Chondrocyte (in vitro differentiated cells): Measurements from ENCODE around the gene DIP2C. TPM values are rescaled to one million over a fixed set of nuclear protein-coding genes. Genes with fewer than 3 reads are reported as not detected.
"Not testable (repeated sequence)": the region's sequence is repeated elsewhere in the genome, so short reads cannot be mapped to it uniquely, and the experiment has no call there.

ENCODE experiments used
- DNase-seq: peaks from one replicate; pipeline ENCODE4 v3.0.0; 2021; ENCODE audit warnings: mixed read lengths, low spot score
- H3K27ac Mint-ChIP-seq: one replicate; pipeline ENCODE4 v1.8.0; 2021; ENCODE audit warnings: mild to moderate bottlenecking, moderate library complexity, mixed read lengths; ENCODE audit not compliant: unreplicated experiment
- H3K27me3 Mint-ChIP-seq: 2 replicates; pipeline ENCODE4 v1.8.0; 2021; ENCODE audit warnings: low read depth, mixed read lengths
- H3K36me3 Mint-ChIP-seq: 2 replicates; pipeline ENCODE4 v1.8.0; 2021; ENCODE audit warnings: low read depth, mixed read lengths
- H3K4me1 Mint-ChIP-seq: 2 replicates; pipeline ENCODE4 v1.8.0; 2021; ENCODE audit warnings: low read depth, mild to moderate bottlenecking, mixed read lengths
- H3K4me3 Mint-ChIP-seq: one replicate; pipeline ENCODE4 v1.8.0; 2021; ENCODE audit warnings: mild to moderate bottlenecking, moderate library complexity, mixed read lengths; ENCODE audit not compliant: unreplicated experiment
- H3K9me3 Mint-ChIP-seq: 2 replicates; pipeline ENCODE4 v1.8.0; 2021; ENCODE audit warnings: low read depth, mixed read lengths
- CTCF ChIP-seq: fragments of 200-600 bp; sonication (generic); IDR thresholded peaks from 2 replicates; pipeline ENCODE4 v1.5.0; 2021; ENCODE audit warnings: antibody characterized with exemption, mild to moderate bottlenecking, moderate library complexity
- total RNA-seq: library from RNA; stranded (reverse); gene quantifications from 3 replicates; pipeline ENCODE4 v1.2.1, GENCODE V29; 2021

Gene DIP2C
- total RNA-seq, 1 donor from 2014 or later = 47.9 TPM

- DNase-seq = peak; percentile 65
- no peak for TF ChIP-seq CTCF
- no peaks in the 10 kb centered on the region for H3K27me3 Mint-ChIP-seq
- H3K36me3 Mint-ChIP-seq = peaks cover 15% of the 10 kb centered on the region
- H3K27ac Mint-ChIP-seq = peak overlapping the region; percentile 94
- H3K4me1 Mint-ChIP-seq = peaks cover 87% of the 10 kb centered on the region
- no peak overlapping the region for H3K4me3 Mint-ChIP-seq
- peaks cover 8% of the 10 kb centered on the region for H3K9me3 Mint-ChIP-seq
These were observed 318.0 kb downstream of the DIP2C start for GRCh38 chr10:371515-371914.

- Mint-ChIP-seq H3K27me3 (no peaks in the 10 kb centered on the region), H3K4me1 (peaks cover 86% of the 10 kb centered on the region), H3K9me3 (peaks cover 4% of the 10 kb centered on the region), H3K36me3 (peaks cover 19% of the 10 kb centered on the region), H3K4me3 (peak overlapping the region; percentile 51), H3K27ac (peak overlapping the region; percentile 88)
- no peak for DNase-seq
- TF ChIP-seq CTCF = no peak
These were observed 319.0 kb downstream of the DIP2C start for GRCh38 chr10:370449-370825.

GRCh38 chr10:369684-370448 is 319.6 kb downstream of the DIP2C start:
- no peaks in the 10 kb centered on the region for H3K27me3 Mint-ChIP-seq
- peak overlapping the region; percentile 51 for H3K4me3 Mint-ChIP-seq
- TF ChIP-seq CTCF = no peak
- peaks cover 81% of the 10 kb centered on the region for H3K4me1 Mint-ChIP-seq
- no peak for DNase-seq
- H3K27ac Mint-ChIP-seq = peak overlapping the region; percentile 88
- no peaks in the 10 kb centered on the region for H3K9me3 Mint-ChIP-seq
- peaks cover 18% of the 10 kb centered on the region for H3K36me3 Mint-ChIP-seq

- Mint-ChIP-seq H3K27ac (peak overlapping the region; percentile 88), H3K27me3 (no peaks in the 10 kb centered on the region), H3K4me1 (peaks cover 75% of the 10 kb centered on the region), H3K4me3 (peak overlapping the region; percentile 51), H3K9me3 (no peaks in the 10 kb centered on the region), H3K36me3 (peaks cover 16% of the 10 kb centered on the region)
- TF ChIP-seq CTCF = no peak
- no peak for DNase-seq
These were observed 320.2 kb downstream of the DIP2C start for GRCh38 chr10:369221-369683.

- peak overlapping the region; percentile 88 for H3K27ac Mint-ChIP-seq
- peak overlapping the region; percentile 51 for H3K4me3 Mint-ChIP-seq
- no peaks in the 10 kb centered on the region for H3K27me3 Mint-ChIP-seq
- H3K9me3 Mint-ChIP-seq = no peaks in the 10 kb centered on the region
- TF ChIP-seq CTCF = no peak
- H3K4me1 Mint-ChIP-seq = peaks cover 69% of the 10 kb centered on the region
- peaks cover 21% of the 10 kb centered on the region for H3K36me3 Mint-ChIP-seq
- DNase-seq = no peak
These were observed 320.8 kb downstream of the DIP2C start for GRCh38 chr10:368579-369220.

- peaks cover 24% of the 10 kb centered on the region for H3K36me3 Mint-ChIP-seq
- H3K4me1 Mint-ChIP-seq = peaks cover 64% of the 10 kb centered on the region
- H3K4me3 Mint-ChIP-seq, DNase-seq, H3K9me3 Mint-ChIP-seq, H3K27me3 Mint-ChIP-seq: not testable (repeated sequence)
- H3K27ac Mint-ChIP-seq = peak overlapping the region; percentile 66
These were observed 321.4 kb downstream of the DIP2C start for GRCh38 chr10:368107-368506.
